HG03064 (cell line): Measurements from ENCODE around the gene LRIG2.
"Not testable (repeated sequence)": the region's sequence is repeated elsewhere in the genome, so short reads cannot be mapped to it uniquely, and the experiment has no call there.

ENCODE experiments used
- ATAC-seq: cut with Tn5 transposase; IDR thresholded peaks from one replicate; pipeline ENCODE4 v1.9.1; 2021; ENCODE audit warnings: low read depth; ENCODE audit not compliant: unreplicated experiment

The LRIG2 gene

GRCh38 chr1:113124366-113124765 lies 51.4 kb downstream of the LRIG2 start:
- ATAC-seq = no peak

GRCh38 chr1:113125517-113125916 lies 52.5 kb downstream of the LRIG2 start:
- no peak for ATAC-seq

- no peak for ATAC-seq
These were observed 53.2 kb downstream of the LRIG2 start for GRCh38 chr1:113126207-113126606.

- ATAC-seq = no peak
These were observed 55.1 kb downstream of the LRIG2 start for GRCh38 chr1:113128116-113128515.

- ATAC-seq = no peak
These were observed 56.7 kb downstream of the LRIG2 start for GRCh38 chr1:113129529-113130185.

GRCh38 chr1:113133038-113133437 lies 60.0 kb downstream of the LRIG2 start:
- ATAC-seq = no peak

- ATAC-seq = no peak
These were observed 60.8 kb downstream of the LRIG2 start for GRCh38 chr1:113133759-113134158.

- ATAC-seq = no peak
These were observed 62.5 kb downstream of the LRIG2 start for GRCh38 chr1:113135460-113135859.

GRCh38 chr1:113136476-113136875 lies 63.5 kb downstream of the LRIG2 start:
- no peak for ATAC-seq

GRCh38 chr1:113137563-113137962 lies 64.6 kb downstream of the LRIG2 start:
- ATAC-seq = no peak

- ATAC-seq = no peak
These were observed 65.8 kb downstream of the LRIG2 start for GRCh38 chr1:113138778-113139177.

GRCh38 chr1:113140176-113140575 lies 67.2 kb downstream of the LRIG2 start:
- ATAC-seq = no peak

- ATAC-seq = peak; percentile 70
These were observed 67.8 kb downstream of the LRIG2 start for GRCh38 chr1:113140588-113141446.

- no peak for ATAC-seq
These were observed 68.9 kb downstream of the LRIG2 start for GRCh38 chr1:113141650-113142473.

GRCh38 chr1:113142791-113143190 lies 69.8 kb downstream of the LRIG2 start:
- ATAC-seq = no peak

- ATAC-seq = no peak
These were observed 73.5 kb downstream of the LRIG2 start for GRCh38 chr1:113146242-113147072.

- no peak for ATAC-seq
These were observed 74.2 kb downstream of the LRIG2 start for GRCh38 chr1:113147073-113147625.

- ATAC-seq = no peak
These were observed 74.8 kb downstream of the LRIG2 start for GRCh38 chr1:113147826-113148225.

GRCh38 chr1:113150494-113150893 lies 77.5 kb downstream of the LRIG2 start:
- ATAC-seq = not testable (repeated sequence)
